Activated CD4-positive, CD25-positive, alpha-beta regulatory T cell treated with anti-CD3 and anti-CD28 coated beads, Interleukin-2, amount 50 U/mL, for 72 hours (primary cell): ENCODE data around the gene ZMYM3.

Experiments used
- DNase-seq: peaks from one replicate; pipeline ENCODE4 v3.0.0; 2021

Gene ZMYM3

GRCh38 chrX:71199252-71200008, 54.5 kb downstream of the ZMYM3 start:
- no peak for DNase-seq

DNA sequence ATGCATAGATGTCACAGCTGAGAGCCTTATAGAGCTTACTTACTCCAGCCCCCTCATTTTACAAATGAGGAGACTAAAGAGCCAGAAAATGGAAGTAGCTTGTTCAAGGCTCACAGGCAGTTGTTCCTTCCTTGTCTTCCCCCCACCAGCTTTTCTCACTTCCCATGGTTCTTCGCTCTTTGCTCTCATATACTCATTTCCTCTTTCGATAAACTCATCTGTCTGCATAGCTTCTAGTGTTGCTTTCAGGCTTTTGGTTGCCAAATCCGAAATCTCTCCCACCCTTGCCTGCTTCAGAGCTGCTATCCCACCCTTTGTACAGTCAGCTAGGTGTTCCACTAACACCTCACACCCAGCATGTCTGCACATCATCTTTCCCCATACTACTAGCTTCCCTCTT, 55.9 kb downstream of the ZMYM3 start:
- no peak for DNase-seq

DNA sequence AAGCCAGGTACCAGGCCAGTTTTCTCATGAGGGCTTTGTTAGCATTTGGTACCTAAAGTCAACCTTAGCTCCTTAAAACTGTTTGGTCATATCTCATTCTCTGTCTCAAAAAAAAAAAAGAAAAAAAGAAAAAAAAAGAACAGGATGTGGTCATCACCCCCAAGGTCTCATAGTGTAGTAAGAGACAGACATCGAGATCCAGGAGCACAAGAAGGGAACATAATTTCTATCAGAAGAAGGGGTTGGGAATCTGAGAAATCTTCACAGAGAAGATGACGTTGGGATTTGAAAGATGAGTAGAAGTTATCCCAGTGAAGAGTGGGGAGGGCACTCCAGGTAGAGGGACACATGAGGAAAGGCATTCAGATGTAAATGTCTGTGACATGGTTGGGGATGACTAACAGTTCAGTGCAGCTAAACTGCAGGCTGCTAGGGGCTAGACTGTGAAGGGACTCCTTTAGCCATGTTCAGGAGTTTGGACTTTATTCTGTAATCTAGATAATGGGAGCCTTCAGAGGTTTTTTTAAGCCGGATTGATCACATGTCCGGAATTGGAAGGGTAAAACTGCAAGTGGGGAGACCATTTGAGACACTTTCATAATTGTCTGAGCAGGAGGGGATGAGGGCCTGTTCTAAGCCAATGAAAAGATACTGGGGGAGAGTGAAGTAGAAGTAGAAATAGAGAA, 57.8 kb downstream of the ZMYM3 start:
- no peak for DNase-seq

DNA sequence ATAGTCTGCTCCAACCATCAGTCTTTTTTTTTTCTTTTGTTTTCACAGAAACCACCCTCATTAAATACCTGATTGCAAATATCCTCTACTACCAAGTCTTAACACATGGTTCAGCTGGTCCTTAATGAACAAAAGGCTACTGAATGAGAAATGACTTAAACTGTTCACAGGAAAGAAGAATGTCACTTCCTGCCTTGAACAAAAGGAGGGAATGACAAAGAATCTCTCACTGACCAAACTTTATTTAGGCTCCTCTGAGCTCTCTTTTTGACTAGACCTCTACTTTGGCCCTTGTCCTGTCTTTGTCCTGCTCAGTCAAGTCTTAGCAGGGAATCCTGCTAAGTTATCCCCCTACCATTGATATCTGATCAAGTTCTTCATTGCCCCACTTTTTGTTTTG, 62.7 kb downstream of the ZMYM3 start:
- no peak for DNase-seq
